Kidney tubule cell (primary cell): Measurements from ENCODE around the gene VRK2.
A peak's percentile ranks its signal among the peaks of the same experiment; 100 is the strongest.
"Not testable (repeated sequence)": the region's sequence is repeated elsewhere in the genome, so short reads cannot be mapped to it uniquely, and the experiment has no call there.

Experiments used
- DNase-seq: peaks from one replicate; pipeline ENCODE4 v3.0.0-alpha.2; 2018; ENCODE audit warnings: low spot score

Gene VRK2

GRCh38 chr2:58169845-58170244, 123.2 kb downstream of the VRK2 start:
- not testable (repeated sequence) for DNase-seq

- not testable (repeated sequence) for DNase-seq
These were observed 123.8 kb downstream of the VRK2 start for GRCh38 chr2:58170334-58170933.

- not testable (repeated sequence) for DNase-seq
These were observed 125.2 kb downstream of the VRK2 start for GRCh38 chr2:58171831-58172230.

- DNase-seq = not testable (repeated sequence)
These were observed 130.6 kb downstream of the VRK2 start for GRCh38 chr2:58177187-58177586.

GRCh38 chr2:58180175-58180574, 133.6 kb downstream of the VRK2 start:
- DNase-seq = not testable (repeated sequence)

GRCh38 chr2:58180635-58181034, 134.0 kb downstream of the VRK2 start:
- no peak for DNase-seq

- peak; percentile 2 for DNase-seq
These were observed 135.9 kb downstream of the VRK2 start for GRCh38 chr2:58182527-58182926.

GRCh38 chr2:58186501-58186900, 139.9 kb downstream of the VRK2 start:
- DNase-seq = no peak

GRCh38 chr2:58187022-58187421, 140.4 kb downstream of the VRK2 start:
- not testable (repeated sequence) for DNase-seq

- DNase-seq = no peak
These were observed 147.9 kb downstream of the VRK2 start for GRCh38 chr2:58194458-58194857.

- DNase-seq = no peak
These were observed 149.1 kb downstream of the VRK2 start for GRCh38 chr2:58195662-58196061.

- DNase-seq = no peak
These were observed 151.3 kb downstream of the VRK2 start for GRCh38 chr2:58197894-58198293.

- DNase-seq = no peak
These were observed 155.8 kb downstream of the VRK2 start for GRCh38 chr2:58202404-58202803.

GRCh38 chr2:58203018-58203417, 156.4 kb downstream of the VRK2 start:
- no peak for DNase-seq

GRCh38 chr2:58204195-58204959, 157.8 kb downstream of the VRK2 start:
- DNase-seq = no peak

GRCh38 chr2:58206785-58207184, 160.2 kb downstream of the VRK2 start:
- DNase-seq = no peak

- no peak for DNase-seq
These were observed 160.6 kb downstream of the VRK2 start for GRCh38 chr2:58207189-58207588.
